Bronchial smooth muscle cell (primary cell): ENCODE measurements around the gene MPC2. TPM values are rescaled to one million over a fixed set of nuclear protein-coding genes. Genes with fewer than 3 reads are reported as not detected.

Experiments
- total RNA-seq: library from RNA; depleted of rRNA; stranded (reverse); fragments of >200 nt; gene quantifications from 2 replicates; pipeline ENCODE4 v1.2.1, GENCODE V29; 2014

The MPC2 gene
- 27.5 and 48.1 TPM in 2 replicates for total RNA-seq

DNA sequence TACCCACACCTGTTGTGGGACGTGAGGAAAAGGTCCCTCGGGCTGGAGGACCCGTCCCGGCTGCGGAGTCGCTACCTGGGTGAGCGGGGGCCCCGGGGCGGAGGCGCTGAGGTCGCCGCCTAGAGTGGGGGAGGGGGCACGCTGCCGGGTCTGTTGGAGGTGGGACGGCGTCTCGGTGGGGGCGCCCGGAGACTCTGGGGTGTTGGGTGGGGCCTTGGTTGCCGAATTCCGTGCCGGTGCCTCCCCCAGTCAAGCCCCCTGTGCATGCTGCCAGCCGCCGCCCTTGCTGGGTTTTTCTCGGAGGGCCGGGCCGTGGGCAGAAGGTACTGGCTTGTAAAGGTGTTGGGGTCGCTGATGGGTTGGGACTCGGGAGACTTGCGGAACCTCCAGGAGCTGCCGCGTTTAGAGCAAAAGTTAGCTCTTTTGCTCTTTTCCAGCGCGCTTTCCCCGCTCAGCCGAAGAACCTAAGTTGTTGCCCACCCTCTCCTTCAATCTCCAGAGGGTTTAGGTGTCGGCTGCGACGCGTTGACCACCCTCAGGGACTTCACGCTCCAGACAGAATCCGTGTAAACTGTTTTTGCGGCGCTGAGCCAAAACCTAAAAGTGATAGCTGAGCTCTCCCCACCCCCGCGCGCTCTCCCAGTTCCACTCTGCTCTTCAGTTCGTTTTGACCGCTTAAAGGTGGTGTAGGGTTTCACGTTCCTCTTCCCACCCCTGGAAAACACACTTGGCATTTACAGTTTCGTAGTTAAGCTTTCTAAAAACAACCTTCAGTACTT, at the start of gene MPC2:
TSS of gene MPC2 (minus strand) at position 143 of the 779 bp plus-strand sequence. CDS start 1,231 bp downstream, outside the sequence.

DNA sequence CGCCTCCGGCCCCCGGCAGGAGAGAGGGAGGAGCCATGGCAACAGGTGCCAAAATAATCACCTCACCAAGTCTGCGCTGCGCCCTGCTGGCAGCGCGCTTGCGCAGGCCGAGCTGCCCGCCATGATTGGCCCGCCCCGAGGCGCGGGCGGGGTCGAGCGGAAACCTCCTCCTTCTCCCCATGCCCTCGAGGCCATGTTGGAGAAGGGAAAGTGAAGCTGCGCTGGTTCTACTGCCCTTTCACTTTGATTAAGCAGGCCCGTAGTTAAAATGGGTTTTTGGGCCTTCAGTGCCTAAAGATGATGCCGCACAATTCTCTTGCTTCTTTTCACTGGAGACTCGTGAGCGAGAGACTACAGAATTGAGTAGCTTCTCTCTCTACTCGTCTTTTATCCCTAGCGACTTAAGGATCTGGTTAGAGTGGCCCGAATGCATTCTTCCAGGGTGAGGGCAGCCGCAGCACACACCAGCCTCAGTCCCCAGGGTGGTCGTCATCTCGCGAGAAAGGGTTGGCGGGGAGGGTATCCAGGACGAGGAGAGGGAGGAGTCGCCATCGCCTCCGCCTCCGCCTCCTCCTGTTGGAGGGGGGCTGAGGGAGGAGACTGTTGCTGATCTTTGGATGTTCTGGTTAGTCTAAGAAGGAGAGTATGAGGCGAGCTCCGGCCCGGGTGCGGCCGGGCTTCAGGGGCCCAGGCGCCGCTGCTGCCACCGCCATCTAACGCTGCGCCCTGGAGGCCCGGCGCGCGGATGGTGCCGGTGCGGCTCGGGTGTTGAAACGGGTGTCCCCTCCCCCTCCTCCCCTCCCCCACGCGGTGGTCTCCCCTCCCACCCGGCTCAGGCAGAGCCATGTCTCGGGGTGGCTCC, 573 bp downstream of the MPC2 start, which contains the start of gene DCAF6:
TSS of gene DCAF6 (plus strand) at position 616 of the 862 bp plus-strand sequence. CDS start at position 845, 229 bp downstream.

DNA sequence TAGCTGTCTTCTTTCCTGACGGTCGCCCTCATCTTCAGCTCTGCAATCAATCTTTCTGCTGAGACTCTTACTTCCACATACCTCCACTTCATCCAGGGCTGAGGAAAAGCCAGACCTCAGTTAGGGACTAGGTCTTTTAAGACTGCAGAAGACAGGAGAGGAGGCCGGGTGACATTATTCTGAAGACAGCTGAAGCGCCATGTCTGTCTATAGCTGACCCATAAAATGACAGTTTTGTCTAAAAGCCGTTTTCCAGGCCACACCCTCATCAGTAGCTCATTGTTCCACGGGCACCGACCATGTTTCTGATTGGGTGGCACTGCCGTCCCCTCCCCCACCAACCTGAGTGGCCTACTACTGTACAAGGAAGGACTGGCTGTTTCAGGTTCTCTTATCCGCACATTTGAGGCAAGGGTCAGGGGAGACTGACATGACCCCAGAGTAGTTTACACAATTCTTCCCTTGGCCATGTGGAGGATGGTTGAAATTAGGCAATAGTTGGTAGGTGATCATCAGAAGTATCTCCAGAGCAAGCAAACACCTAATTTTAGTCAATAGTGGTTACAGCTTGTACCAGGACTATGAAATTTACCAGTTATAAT, 22.9 kb downstream of the MPC2 start, which contains the start of gene ADCY10:
TSS of gene ADCY10 (minus strand) at position 240 of the 602 bp plus-strand sequence. CDS start 8,994 bp downstream, outside the sequence.

Other genes starting within 250 kb of the MPC2 start
- gene MPZL1, start 215.1 kb downstream of the MPC2 start, total RNA-seq = 96.1 and 101 TPM in 2 replicates
- 0.16 and 0.17 TPM in 2 replicates for gene ADCY10, start 22.9 kb downstream of the MPC2 start, total RNA-seq
- gene DCAF6, start 389 bp downstream of the MPC2 start, total RNA-seq = 52.4 and 62.4 TPM in 2 replicates
- 13.7 and 31.5 TPM in 2 replicates for gene GPR161, start 199.9 kb upstream of the MPC2 start, total RNA-seq
- gene TIPRL, start 241.9 kb upstream of the MPC2 start, total RNA-seq = 31.4 and 47.1 TPM in 2 replicates